ENCODE measurements around the gene HYAL3.
A peak's percentile ranks its signal among the peaks of the same experiment; 100 is the strongest.
"Not testable (repeated sequence)": the region's sequence is repeated elsewhere in the genome, so short reads cannot be mapped to it uniquely, and the experiment has no call there.

Gene HYAL3

GRCh38 chr3:50314342-50314741, 15.1 kb upstream of the HYAL3 start:
- no peak overlapping the region for H3K4me3 ChIP-seq (ENCODE audit: insufficient read depth, low read depth, low read length)
- no peaks in the 10 kb centered on the region for H3K27me3 ChIP-seq (ENCODE audit: control insufficient read depth, insufficient read depth, low read length, poor library complexity, severe bottlenecking)
- peaks cover 16% of the 10 kb centered on the region for H3K36me3 ChIP-seq (ENCODE audit: control insufficient read depth, insufficient read depth, low read length)
- H3K27ac ChIP-seq (ENCODE audit: insufficient read depth, low read depth, low read length, poor library complexity, severe bottlenecking): no peak overlapping the region
- peaks cover 7% of the 10 kb centered on the region for H3K4me1 ChIP-seq (ENCODE audit: control insufficient read depth, insufficient read depth, low read length)
- 96 to 98% methylated on average over 3 of the region's 3 CpGs for WGBS, 2 experiments
- H3K9me3 ChIP-seq (ENCODE audit: control insufficient read depth, low read length): no peaks in the 10 kb centered on the region

- WGBS, 2 experiments: 93% methylated on average over 15 to 27 of the region's 32 CpGs
- not testable (repeated sequence) for H3K27ac ChIP-seq (ENCODE audit: insufficient read depth, low read depth, low read length, poor library complexity, severe bottlenecking); H3K27me3 ChIP-seq (ENCODE audit: control insufficient read depth, insufficient read depth, low read length, poor library complexity, severe bottlenecking); H3K9me3 ChIP-seq (ENCODE audit: control insufficient read depth, low read length); H3K4me3 ChIP-seq (ENCODE audit: insufficient read depth, low read depth, low read length); H3K36me3 ChIP-seq (ENCODE audit: control insufficient read depth, insufficient read depth, low read length); H3K4me1 ChIP-seq (ENCODE audit: control insufficient read depth, insufficient read depth, low read length)
Observed at GRCh38 chr3:50312041-50312440, 12.8 kb upstream of the HYAL3 start.

GRCh38 chr3:50304601-50305000, 5.4 kb upstream of the HYAL3 start:
- no peaks in the 10 kb centered on the region for H3K9me3 ChIP-seq (ENCODE audit: control insufficient read depth, low read length)
- H3K4me1 ChIP-seq (ENCODE audit: control insufficient read depth, insufficient read depth, low read length): peaks cover 3% of the 10 kb centered on the region

GRCh38 chr3:50303013-50303815, 4.0 kb upstream of the HYAL3 start, which contains the start of gene HYAL1:
Gene HYAL1, minus strand, starts transcription at chr3:50303574. Its CDS starts 618 bp downstream, at chr3:50302956.
- Histone ChIP-seq H3K27ac (ENCODE audit: insufficient read depth, low read depth, low read length, poor library complexity, severe bottlenecking) (peak within 1 kb of the TSS; percentile 33), H3K36me3 (ENCODE audit: control insufficient read depth, insufficient read depth, low read length) (no peaks in the 10 kb centered on the region), H3K4me3 (ENCODE audit: insufficient read depth, low read depth, low read length) (no peak within 1 kb of the TSS), H3K9me3 (ENCODE audit: control insufficient read depth, low read length) (no peaks in the 10 kb centered on the region), H3K27me3 (ENCODE audit: control insufficient read depth, insufficient read depth, low read length, poor library complexity, severe bottlenecking) (no peaks in the 10 kb centered on the region), H3K4me1 (ENCODE audit: control insufficient read depth, insufficient read depth, low read length) (peaks cover 10% of the 10 kb centered on the region)
- WGBS, 2 experiments: 70 to 75% methylated on average over 14 of the region's 14 CpGs

More at GRCh38 chr3:50304601-50305000, 5.4 kb upstream of the HYAL3 start:
- no peak overlapping the region for H3K27ac ChIP-seq (ENCODE audit: insufficient read depth, low read depth, low read length, poor library complexity, severe bottlenecking)
- H3K36me3 ChIP-seq (ENCODE audit: control insufficient read depth, insufficient read depth, low read length): no peaks in the 10 kb centered on the region
- no peak overlapping the region for H3K4me3 ChIP-seq (ENCODE audit: insufficient read depth, low read depth, low read length)
- H3K27me3 ChIP-seq (ENCODE audit: control insufficient read depth, insufficient read depth, low read length, poor library complexity, severe bottlenecking): no peaks in the 10 kb centered on the region

- H3K27me3 ChIP-seq (ENCODE audit: control insufficient read depth, insufficient read depth, low read length, poor library complexity, severe bottlenecking): no peaks in the 10 kb centered on the region
- H3K4me3 ChIP-seq (ENCODE audit: insufficient read depth, low read depth, low read length): no peak overlapping the region
- no peaks in the 10 kb centered on the region for H3K9me3 ChIP-seq (ENCODE audit: control insufficient read depth, low read length)
- no peak overlapping the region for H3K27ac ChIP-seq (ENCODE audit: insufficient read depth, low read depth, low read length, poor library complexity, severe bottlenecking)
- no peaks in the 10 kb centered on the region for H3K36me3 ChIP-seq (ENCODE audit: control insufficient read depth, insufficient read depth, low read length)
- H3K4me1 ChIP-seq (ENCODE audit: control insufficient read depth, insufficient read depth, low read length): peaks cover 12% of the 10 kb centered on the region
- 93 to 94% methylated on average over 32 of the region's 32 CpGs for WGBS, 2 experiments
Observed at GRCh38 chr3:50302095-50303012, 3.1 kb upstream of the HYAL3 start.

GRCh38 chr3:50300681-50301254, 1.6 kb upstream of the HYAL3 start:
- Histone ChIP-seq H3K9me3 (ENCODE audit: control insufficient read depth, low read length) (no peaks in the 10 kb centered on the region), H3K4me1 (ENCODE audit: control insufficient read depth, insufficient read depth, low read length) (peaks cover 12% of the 10 kb centered on the region), H3K27ac (ENCODE audit: insufficient read depth, low read depth, low read length, poor library complexity, severe bottlenecking) (no peak overlapping the region), H3K36me3 (ENCODE audit: control insufficient read depth, insufficient read depth, low read length) (no peaks in the 10 kb centered on the region), H3K27me3 (ENCODE audit: control insufficient read depth, insufficient read depth, low read length, poor library complexity, severe bottlenecking) (no peaks in the 10 kb centered on the region), H3K4me3 (ENCODE audit: insufficient read depth, low read depth, low read length) (no peak overlapping the region)
- WGBS, 2 experiments: 90 to 92% methylated on average over 6 of the region's 6 CpGs

GRCh38 chr3:50299929-50300680, 900 bp upstream of the HYAL3 start:
- H3K4me3 ChIP-seq (ENCODE audit: insufficient read depth, low read depth, low read length): peak overlapping the region; percentile 89
- no peaks in the 10 kb centered on the region for H3K9me3 ChIP-seq (ENCODE audit: control insufficient read depth, low read length)
- WGBS, 2 experiments: 77 to 80% methylated on average over 12 of the region's 12 CpGs
- no peak overlapping the region for H3K27ac ChIP-seq (ENCODE audit: insufficient read depth, low read depth, low read length, poor library complexity, severe bottlenecking)
- no peaks in the 10 kb centered on the region for H3K36me3 ChIP-seq (ENCODE audit: control insufficient read depth, insufficient read depth, low read length)
- no peaks in the 10 kb centered on the region for H3K27me3 ChIP-seq (ENCODE audit: control insufficient read depth, insufficient read depth, low read length, poor library complexity, severe bottlenecking)
- H3K4me1 ChIP-seq (ENCODE audit: control insufficient read depth, insufficient read depth, low read length): peaks cover 12% of the 10 kb centered on the region

- Histone ChIP-seq H3K4me3 (ENCODE audit: insufficient read depth, low read depth, low read length) (peak overlapping the region; percentile 89), H3K36me3 (ENCODE audit: control insufficient read depth, insufficient read depth, low read length) (no peaks in the 10 kb centered on the region), H3K9me3 (ENCODE audit: control insufficient read depth, low read length) (no peaks in the 10 kb centered on the region), H3K4me1 (ENCODE audit: control insufficient read depth, insufficient read depth, low read length) (peaks cover 12% of the 10 kb centered on the region), H3K27ac (ENCODE audit: insufficient read depth, low read depth, low read length, poor library complexity, severe bottlenecking) (no peak overlapping the region), H3K27me3 (ENCODE audit: control insufficient read depth, insufficient read depth, low read length, poor library complexity, severe bottlenecking) (no peaks in the 10 kb centered on the region)
- WGBS, 2 experiments: 6% methylated on average over 12 of the region's 12 CpGs
Observed at GRCh38 chr3:50299638-50299928, 378 bp upstream of the HYAL3 start.

- H3K36me3 ChIP-seq (ENCODE audit: control insufficient read depth, insufficient read depth, low read length): no peaks in the 10 kb centered on the region
- H3K27ac ChIP-seq (ENCODE audit: insufficient read depth, low read depth, low read length, poor library complexity, severe bottlenecking): no peak overlapping the region
- WGBS, 2 experiments: 62 to 68% methylated on average over 9 of the region's 9 CpGs
- H3K27me3 ChIP-seq (ENCODE audit: control insufficient read depth, insufficient read depth, low read length, poor library complexity, severe bottlenecking): no peaks in the 10 kb centered on the region
- no peaks in the 10 kb centered on the region for H3K9me3 ChIP-seq (ENCODE audit: control insufficient read depth, low read length)
- peak overlapping the region; percentile 89 for H3K4me3 ChIP-seq (ENCODE audit: insufficient read depth, low read depth, low read length)
- H3K4me1 ChIP-seq (ENCODE audit: control insufficient read depth, insufficient read depth, low read length): peaks cover 10% of the 10 kb centered on the region
Observed at GRCh38 chr3:50297896-50298725, 1.1 kb downstream of the HYAL3 start.

Data from ectodermal cell (in vitro differentiated cells).